OCI-LY7 (cell line): ENCODE results near the gene HMG20B. TPM values are rescaled to one million over a fixed set of nuclear protein-coding genes. Genes with fewer than 3 reads are reported as not detected.
A peak's percentile ranks its signal among the peaks of the same experiment; 100 is the strongest.

Source experiments
- BruUV-seq: library from RNA; stranded (reverse); fragments of 400-500 nt; replicated peaks from 2 replicates; lab custom pipeline; 2021; lab: Mats Ljungman, UMichigan
- CTCF ChIA-PET: fragments of 300-600 bp; sonication (Branson Sonifier 250); formaldehyde crosslinking; loops from one replicate; lab custom pipeline; 2022; ENCODE audit warnings: antibody characterized with exemption; ENCODE audit not compliant: unreplicated experiment; lab: Charles Lee
- POLR2A ChIA-PET: fragments of 300-600 bp; sonication (Branson Sonifier 250); formaldehyde crosslinking; loops from one replicate; lab custom pipeline; 2022; ENCODE audit warnings: antibody characterized with exemption; lab: Charles Lee
- DNase-seq: peaks from one replicate; pipeline ENCODE4 v3.0.0-alpha.2; 2015; ENCODE audit warnings: low spot score
- H2AFZ ChIP-seq: fragments of 200-600 bp; sonication (generic), shearing (Covaris generic); 2 replicates; pipeline ENCODE4 v1.6.1; 2014; ENCODE audit warnings: mild to moderate bottlenecking, antibody characterized with exemption, low read length, moderate library complexity
- H3K27ac ChIP-seq: fragments of 200-600 bp; sonication (generic); 2 replicates; pipeline ENCODE4 v1.5.1; 2014; ENCODE audit warnings: mixed run types, low read depth, mild to moderate bottlenecking, moderate library complexity, low read length, inconsistent platforms; ENCODE audit not compliant: poor library complexity, severe bottlenecking
- H3K36me3 ChIP-seq: fragments of 200-600 bp; sonication (generic); 2 replicates; pipeline ENCODE4 v1.6.1; 2014; ENCODE audit warnings: mild to moderate bottlenecking, antibody characterized with exemption, low read length, moderate library complexity, mixed read lengths; ENCODE audit not compliant: insufficient read depth
- H3K4me1 ChIP-seq: fragments of 200-600 bp; sonication (generic); 2 replicates; pipeline ENCODE4 v1.5.1; 2014; ENCODE audit warnings: mild to moderate bottlenecking, low read length; ENCODE audit not compliant: insufficient read depth, poor library complexity, severe bottlenecking
- H3K4me2 ChIP-seq: fragments of 200-600 bp; sonication (generic); 2 replicates; pipeline ENCODE4 v1.6.1; 2014; ENCODE audit warnings: mild to moderate bottlenecking, low read length
- H3K4me3 ChIP-seq: fragments of 200-600 bp; sonication (generic); 2 replicates; pipeline ENCODE4 v1.5.1; 2014; ENCODE audit warnings: mild to moderate bottlenecking, low read depth, low read length; ENCODE audit not compliant: poor library complexity, severe bottlenecking
- H3K79me2 ChIP-seq: fragments of 200-600 bp; sonication (generic); 2 replicates; pipeline ENCODE4 v1.6.1; 2016; ENCODE audit warnings: low read depth, mild to moderate bottlenecking, low read length, moderate library complexity, mixed read lengths; ENCODE audit not compliant: insufficient read depth
- H3K9me2 ChIP-seq: fragments of 200-600 bp; sonication (generic); 2 replicates; pipeline ENCODE4 v1.6.1; 2016; ENCODE audit warnings: mild to moderate bottlenecking, low read length, mixed read lengths; ENCODE audit not compliant: insufficient read depth
- H3K9me3 ChIP-seq: fragments of 200-600 bp; sonication (generic); 2 replicates; pipeline ENCODE4 v1.6.1; 2014; ENCODE audit warnings: mild to moderate bottlenecking, mixed run types, low read length, mixed read lengths
- H4K20me1 ChIP-seq: fragments of 200-600 bp; sonication (generic); 2 replicates; pipeline ENCODE4 v1.6.1; 2014; ENCODE audit warnings: mild to moderate bottlenecking, antibody characterized with exemption, low read length, moderate library complexity, mixed read lengths; ENCODE audit not compliant: insufficient read depth
- CTCF ChIP-seq: fragments of 200-600 bp; sonication (generic); conservative IDR thresholded peaks from 2 replicates; pipeline ENCODE4 v1.5.1; 2014; ENCODE audit warnings: mild to moderate bottlenecking, antibody characterized with exemption, low read length, moderate library complexity, mixed read lengths
- EZH2phosphoT487 ChIP-seq: fragments of 200-600 bp; sonication (generic); IDR thresholded peaks from 2 replicates; pipeline ENCODE4 v1.6.1; 2018; ENCODE audit warnings: low read depth, borderline replicate concordance, mild to moderate bottlenecking, mixed run types, antibody characterized with exemption, low read length, moderate library complexity, mixed read lengths
- intact Hi-C: fragments of 100-400 bp; cut with micrococcal nuclease; formaldehyde crosslinking; loops from one replicate; pipeline ENCODE4 v1.10.0; 2022; ENCODE audit not compliant: unreplicated experiment
- total RNA-seq, 2 experiments: library from RNA; depleted of rRNA in 1 of 2; stranded (reverse); fragments of >200 nt in 1 of 2; shearing (Covaris generic) in 1 of 2; gene quantifications; 2 replicates each; pipeline ENCODE4 v1.2.3, GENCODE V29; 2014 to 2022

Gene HMG20B
- total RNA-seq, 2 experiments from 2014 or later, result 91.0 to 119 TPM

- Histone ChIP-seq H3K36me3 (no peaks in the 10 kb centered on the region), H4K20me1 (no peaks in the 10 kb centered on the region), H3K79me2 (no peaks in the 10 kb centered on the region), H3K9me2 (no peaks in the 10 kb centered on the region), H3K4me1 (no peaks in the 10 kb centered on the region), H3K4me2 (no peak within 1 kb of the TSS), H2AFZ (no peak within 1 kb of the TSS), H3K27ac (no peak within 1 kb of the TSS), H3K9me3 (no peaks in the 10 kb centered on the region), H3K4me3 (no peak within 1 kb of the TSS)
- BruUV-seq, result no TSS peak
- intact Hi-C loops, result no loop called here
- CTCF ChIA-PET, result no interaction called here
- POLR2A ChIA-PET, result no interaction called here
- no peak for DNase-seq
- TF ChIP-seq EZH2phosphoT487 (no peak), CTCF (no peak)
Observed at GRCh38 chr19:3585301-3586126, 12.8 kb downstream of the HMG20B start, which contains the start of gene GIPC3. Gene GIPC3, plus strand, starts transcription at chr19:3585478. Its CDS starts 120 bp downstream, at chr19:3585598.

GRCh38 chr19:3586127-3586626 lies 13.4 kb downstream of the HMG20B start:
- no peaks in the 10 kb centered on the region for H4K20me1 ChIP-seq
- no peaks in the 10 kb centered on the region for H3K4me1 ChIP-seq
- H3K79me2 ChIP-seq, result no peaks in the 10 kb centered on the region
- no TSS peak for BruUV-seq
- peak; percentile 30 for DNase-seq
- H3K4me3 ChIP-seq, result no peak overlapping the region
- H3K36me3 ChIP-seq, result no peaks in the 10 kb centered on the region
- H3K9me3 ChIP-seq, result no peaks in the 10 kb centered on the region
- no peak overlapping the region for H2AFZ ChIP-seq
- TF ChIP-seq CTCF (peak; percentile 80), EZH2phosphoT487 (no peak)
- intact Hi-C loops, result no loop called here
- no peak overlapping the region for H3K4me2 ChIP-seq
- no peak overlapping the region for H3K27ac ChIP-seq
- H3K9me2 ChIP-seq, result no peaks in the 10 kb centered on the region
- CTCF ChIA-PET, result interaction anchor here (0.6 kb wide), 1 partner anchor 32 kb away, joined by 4 read pairs; no protein-coding TSS in a partner anchor
- POLR2A ChIA-PET, result no interaction called here
